Progenitor cell of endocrine pancreas (in vitro differentiated cells): ENCODE data around the gene GFPT1. TPM values are rescaled to one million over a fixed set of nuclear protein-coding genes. Genes with fewer than 3 reads are reported as not detected.
A peak's percentile ranks its signal among the peaks of the same experiment; 100 is the strongest.

Experiments
- DNase-seq: peaks from one replicate; pipeline ENCODE4 v3.0.0; 2021; ENCODE audit warnings: low spot score; ENCODE audit not compliant: unreplicated experiment
- H3K27ac Mint-ChIP-seq: 2 replicates; pipeline ENCODE4 v1.8.0; 2021; ENCODE audit warnings: mild to moderate bottlenecking, moderate library complexity, mixed read lengths
- H3K27me3 Mint-ChIP-seq: 2 replicates; pipeline ENCODE4 v1.8.0; 2021; ENCODE audit warnings: mixed read lengths
- H3K36me3 Mint-ChIP-seq: 2 replicates; pipeline ENCODE4 v1.8.0; 2022; ENCODE audit warnings: mixed read lengths; ENCODE audit not compliant: insufficient read depth
- H3K4me1 Mint-ChIP-seq: 2 replicates; pipeline ENCODE4 v1.8.0; 2021; ENCODE audit warnings: low read depth, mixed read lengths
- H3K4me3 Mint-ChIP-seq: 2 replicates; pipeline ENCODE4 v1.8.0; 2021; ENCODE audit warnings: low read depth, mild to moderate bottlenecking, moderate library complexity, mixed read lengths
- H3K9me3 Mint-ChIP-seq: 2 replicates; pipeline ENCODE4 v1.8.0; 2021; ENCODE audit warnings: low read depth, mixed read lengths
- total RNA-seq: library from RNA; stranded (reverse); gene quantifications from 2 replicates; pipeline ENCODE4 v1.2.1, GENCODE V29; 2021
- TF ChIP-seq, protein P1 (sequence below): fragments of 200-600 bp; sonication (generic); IDR thresholded peaks from one replicate; pipeline ENCODE4 v1.5.0; 2021; ENCODE audit warnings: antibody characterized with exemption, mild to moderate bottlenecking; ENCODE audit not compliant: unreplicated experiment

Gene GFPT1
- total RNA-seq, 1 donor from 2014 or later, result 51.9 TPM

DNA sequence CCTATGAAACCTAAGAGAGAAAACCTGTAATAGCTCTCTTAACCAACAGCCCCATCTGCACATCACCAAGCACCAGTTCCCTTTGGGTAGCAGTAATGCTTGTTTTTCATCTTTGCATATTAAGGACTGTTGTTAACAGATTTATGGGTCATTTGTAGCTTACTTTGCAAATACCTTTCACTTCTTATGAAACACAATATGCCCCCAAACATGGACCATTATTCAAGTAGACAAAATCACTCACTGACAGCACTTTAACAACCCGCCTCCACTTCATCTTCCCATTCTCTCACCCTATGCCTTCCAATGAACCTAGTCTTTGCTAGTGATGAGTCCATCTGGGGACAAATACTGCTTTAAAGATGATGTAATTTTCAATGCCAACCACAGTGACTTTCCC lies 64.4 kb downstream of the GFPT1 start:
- Mint-ChIP-seq H3K4me3 (no peak overlapping the region), H3K36me3 (peaks cover 37% of the 10 kb centered on the region), H3K9me3 (peaks cover 4% of the 10 kb centered on the region), H3K27ac (no peak overlapping the region), H3K4me1 (no peaks in the 10 kb centered on the region), H3K27me3 (no peaks in the 10 kb centered on the region)
- TF ChIP-seq, protein P1, sequence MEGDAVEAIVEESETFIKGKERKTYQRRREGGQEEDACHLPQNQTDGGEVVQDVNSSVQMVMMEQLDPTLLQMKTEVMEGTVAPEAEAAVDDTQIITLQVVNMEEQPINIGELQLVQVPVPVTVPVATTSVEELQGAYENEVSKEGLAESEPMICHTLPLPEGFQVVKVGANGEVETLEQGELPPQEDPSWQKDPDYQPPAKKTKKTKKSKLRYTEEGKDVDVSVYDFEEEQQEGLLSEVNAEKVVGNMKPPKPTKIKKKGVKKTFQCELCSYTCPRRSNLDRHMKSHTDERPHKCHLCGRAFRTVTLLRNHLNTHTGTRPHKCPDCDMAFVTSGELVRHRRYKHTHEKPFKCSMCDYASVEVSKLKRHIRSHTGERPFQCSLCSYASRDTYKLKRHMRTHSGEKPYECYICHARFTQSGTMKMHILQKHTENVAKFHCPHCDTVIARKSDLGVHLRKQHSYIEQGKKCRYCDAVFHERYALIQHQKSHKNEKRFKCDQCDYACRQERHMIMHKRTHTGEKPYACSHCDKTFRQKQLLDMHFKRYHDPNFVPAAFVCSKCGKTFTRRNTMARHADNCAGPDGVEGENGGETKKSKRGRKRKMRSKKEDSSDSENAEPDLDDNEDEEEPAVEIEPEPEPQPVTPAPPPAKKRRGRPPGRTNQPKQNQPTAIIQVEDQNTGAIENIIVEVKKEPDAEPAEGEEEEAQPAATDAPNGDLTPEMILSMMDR, result no peak
- DNase-seq, result no peak

DNA sequence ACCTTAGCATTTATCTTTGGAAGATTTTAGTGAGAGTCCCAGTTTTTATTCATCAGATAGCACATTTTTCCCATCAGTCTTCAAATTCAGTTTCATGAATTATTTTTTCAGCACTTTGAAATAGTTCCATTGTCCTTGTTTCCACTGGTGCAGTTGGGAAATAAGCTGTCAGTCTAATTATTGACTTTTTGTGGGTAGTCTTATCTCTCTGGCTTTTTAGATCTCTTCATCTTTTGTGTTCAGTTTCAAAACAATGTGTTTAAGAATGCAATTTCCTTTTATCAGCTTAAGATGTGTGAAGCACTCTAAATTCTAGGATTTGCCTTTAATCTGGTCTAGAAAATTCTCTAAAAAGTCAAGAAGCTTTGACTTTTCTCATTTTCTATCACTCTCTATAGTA lies 70.5 kb downstream of the GFPT1 start:
- Mint-ChIP-seq H3K27ac (no peak overlapping the region), H3K36me3 (peaks cover 48% of the 10 kb centered on the region), H3K4me3 (no peak overlapping the region), H3K4me1 (no peaks in the 10 kb centered on the region), H3K27me3 (no peaks in the 10 kb centered on the region), H3K9me3 (peaks cover 28% of the 10 kb centered on the region)
- DNase-seq, result no peak
- TF ChIP-seq, protein P1, result no peak

DNA sequence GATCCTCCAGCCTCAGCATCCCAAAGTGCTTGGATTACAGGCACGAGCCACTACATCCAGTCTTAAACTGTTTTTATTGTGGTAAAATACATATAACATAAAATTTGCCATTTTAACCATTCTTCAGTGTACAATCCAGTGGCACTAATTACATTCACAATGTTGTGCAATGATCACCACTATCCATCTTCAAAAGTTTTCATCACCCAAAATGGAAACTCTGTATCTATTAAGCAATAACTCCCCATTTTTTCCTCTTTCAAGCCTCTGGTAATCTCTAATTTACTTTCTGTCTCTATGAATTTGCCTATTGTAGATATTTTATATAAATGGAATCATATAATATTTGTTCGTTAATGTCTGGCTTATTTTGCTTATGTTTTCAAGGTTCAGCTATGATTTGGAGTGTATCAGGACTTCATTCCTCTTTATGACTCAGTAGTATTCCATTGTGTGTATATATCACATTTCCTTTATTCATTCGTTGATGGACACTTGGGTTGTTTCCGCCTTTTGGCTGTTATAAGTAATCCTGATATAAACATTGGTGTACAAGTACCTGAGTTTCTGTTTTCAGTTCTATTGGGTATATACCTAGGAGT lies 71.8 kb downstream of the GFPT1 start:
- TF ChIP-seq, protein P1, result no peak
- no peak for DNase-seq
- peaks cover 44% of the 10 kb centered on the region for H3K36me3 Mint-ChIP-seq
- H3K4me3 Mint-ChIP-seq, result no peak overlapping the region
- H3K4me1 Mint-ChIP-seq, result no peaks in the 10 kb centered on the region
- H3K27me3 Mint-ChIP-seq, result no peaks in the 10 kb centered on the region
- H3K9me3 Mint-ChIP-seq, result peaks cover 28% of the 10 kb centered on the region
- no peak overlapping the region for H3K27ac Mint-ChIP-seq

DNA sequence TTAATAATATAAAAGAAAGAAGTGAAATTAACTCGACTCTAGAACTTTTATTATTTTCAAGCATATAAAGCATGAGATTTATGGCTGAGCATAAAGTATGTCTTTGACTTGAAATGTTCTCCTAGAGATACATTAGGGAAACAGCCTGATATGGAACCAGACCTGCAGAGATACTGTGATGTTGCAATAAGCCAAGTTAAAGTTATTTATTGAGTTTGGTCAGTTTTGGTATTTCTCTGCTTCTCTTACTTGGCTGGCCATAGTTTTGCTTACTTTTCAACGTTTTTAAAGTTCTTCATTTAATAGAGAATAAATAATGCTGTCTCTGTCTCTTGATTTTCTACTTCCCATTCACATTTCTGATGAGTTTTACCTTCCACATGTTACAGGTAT lies 76.0 kb downstream of the GFPT1 start:
- TF ChIP-seq, protein P1, result no peak
- Mint-ChIP-seq H3K27ac (no peak overlapping the region), H3K36me3 (peaks cover 15% of the 10 kb centered on the region), H3K4me1 (peaks cover 9% of the 10 kb centered on the region), H3K9me3 (peaks cover 11% of the 10 kb centered on the region), H3K27me3 (peaks cover 29% of the 10 kb centered on the region), H3K4me3 (no peak overlapping the region)
- no peak for DNase-seq

DNA sequence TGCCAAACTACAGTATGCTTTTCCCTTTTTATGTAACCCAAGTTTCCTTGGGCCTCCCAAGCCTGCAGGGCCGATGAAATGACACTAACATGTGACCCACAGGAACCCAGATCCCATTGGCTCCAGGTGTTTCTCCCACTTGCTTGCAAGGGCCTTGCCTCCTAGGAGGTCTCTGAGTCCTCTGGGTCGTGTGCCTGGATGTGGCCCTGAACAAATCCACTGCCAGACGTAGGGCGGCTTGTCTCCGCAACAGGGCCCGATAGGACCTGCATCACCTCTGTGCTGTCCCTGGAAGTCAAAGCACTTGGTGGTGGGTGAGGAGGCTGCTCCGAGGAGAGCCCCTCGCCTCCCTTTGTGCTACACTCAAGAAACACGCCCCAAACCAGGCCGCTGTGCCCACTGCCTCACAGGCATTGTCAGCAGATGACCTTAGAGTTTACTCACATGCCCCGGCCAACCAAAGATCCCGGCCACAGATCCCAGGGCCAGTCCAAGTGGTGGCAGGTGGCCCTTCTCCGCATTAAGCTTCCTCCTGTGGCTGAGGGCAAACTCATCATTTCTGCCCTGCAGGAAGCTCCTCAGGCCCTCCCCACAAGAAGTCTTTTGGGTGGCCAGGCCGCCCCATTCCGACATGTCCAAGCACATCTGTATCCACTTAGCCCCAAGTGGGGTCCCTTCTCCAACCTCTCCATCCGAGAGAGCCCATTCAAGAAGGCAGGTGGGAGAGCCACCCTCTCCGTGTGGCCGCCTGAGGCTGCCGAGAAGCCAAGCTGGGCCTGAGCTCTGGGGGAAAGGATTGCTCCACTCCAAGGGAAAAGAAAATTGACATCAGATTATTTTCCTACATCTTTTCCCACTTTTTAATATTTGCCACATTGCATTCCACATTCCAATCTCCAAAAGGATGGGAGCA lies 76.7 kb downstream of the GFPT1 start:
- no peak overlapping the region for H3K4me3 Mint-ChIP-seq

More for the DNA sequence above, 76.7 kb downstream of the GFPT1 start:
- peaks cover 9% of the 10 kb centered on the region for H3K4me1 Mint-ChIP-seq
- H3K9me3 Mint-ChIP-seq, result peaks cover 4% of the 10 kb centered on the region
- H3K36me3 Mint-ChIP-seq, result peaks cover 11% of the 10 kb centered on the region
- TF ChIP-seq, protein P1, result no peak
- DNase-seq, result no peak
- H3K27me3 Mint-ChIP-seq, result peaks cover 34% of the 10 kb centered on the region
- H3K27ac Mint-ChIP-seq, result peak overlapping the region; percentile 46
